Activated CD8-positive, alpha-beta T cell treated with anti-CD3 and anti-CD28 coated beads for 36 hours (primary cell): ENCODE data around the gene PRG2. TPM values are rescaled to one million over a fixed set of nuclear protein-coding genes. Genes with fewer than 3 reads are reported as not detected.

ENCODE experiments used
- ATAC-seq: fragments of 200-7000 bp; cut with Tn5 transposase; one replicate; pipeline ENCODE4 v1.10.0; 2021; ENCODE audit warnings: mild to moderate bottlenecking, moderate library complexity
- CTCF ChIA-PET: fragments of 350-600 bp; sonication (Branson Sonifier 250); formaldehyde crosslinking; loops from one replicate; lab custom pipeline; 2021; ENCODE audit warnings: antibody characterized with exemption; lab: Charles Lee
- POLR2A ChIA-PET: fragments of 350-600 bp; sonication (Branson Sonifier 250); formaldehyde crosslinking; loops from one replicate; lab custom pipeline; 2021; ENCODE audit warnings: antibody characterized with exemption; lab: Charles Lee
- DNase-seq: peaks from one replicate; pipeline ENCODE4 v3.0.0-alpha.2; 2020
- H3K27ac Mint-ChIP-seq: one replicate; pipeline ENCODE4 v1.8.0; 2021; ENCODE audit warnings: mild to moderate bottlenecking, mixed read lengths
- H3K27me3 Mint-ChIP-seq: one replicate; pipeline ENCODE4 v1.8.0; 2021; ENCODE audit warnings: mixed read lengths
- H3K36me3 Mint-ChIP-seq: one replicate; pipeline ENCODE4 v1.8.0; 2021; ENCODE audit warnings: low read depth, mixed read lengths
- H3K4me1 Mint-ChIP-seq: one replicate; pipeline ENCODE4 v1.8.0; 2021; ENCODE audit warnings: low read depth, mixed read lengths
- H3K4me3 Mint-ChIP-seq: one replicate; pipeline ENCODE4 v1.8.0; 2021; ENCODE audit warnings: mild to moderate bottlenecking, moderate library complexity, mixed read lengths
- H3K9me3 Mint-ChIP-seq: one replicate; pipeline ENCODE4 v1.8.0; 2021; ENCODE audit warnings: mixed read lengths
- CTCF ChIP-seq: fragments of 200-600 bp; IDR thresholded peaks from one replicate; pipeline ENCODE4 v1.8.0; 2022; ENCODE audit warnings: antibody characterized with exemption, mild to moderate bottlenecking
- intact Hi-C: fragments of 100-400 bp; cut with micrococcal nuclease; formaldehyde crosslinking; loops from one replicate; pipeline ENCODE4 v1.10.0; 2022
- total RNA-seq, 2 experiments: library from RNA; stranded (reverse); gene quantifications; one replicate each; pipeline ENCODE4 v1.2.3, GENCODE V29; 2021

Gene PRG2
- total RNA-seq, 2 experiments from 2014 or later: 0.43 to 2.3 TPM

GRCh38 chr11:57402188-57403002 is 11.9 kb upstream of the PRG2 start:
- no peak overlapping the region for H3K4me3 Mint-ChIP-seq
- intact Hi-C loops: no loop called here
- ChIA-PET CTCF (interaction anchor here (1.0 to 3.4 kb wide), 4 partner anchors 10 to 55 kb away, joined by 3 to 12 read pairs (median 3); no protein-coding TSS in a partner anchor), POLR2A (interaction anchor here (1.2 to 19.8 kb wide), 6 partner anchors 8 to 21 kb away, joined by 3 to 264 read pairs (median 5); partner anchors contain the start of genes PRG2, PRG3 and SLC43A3)
- no peak overlapping the region for H3K27ac Mint-ChIP-seq
- DNase-seq: no peak
- no peaks in the 10 kb centered on the region for H3K9me3 Mint-ChIP-seq
- H3K4me1 Mint-ChIP-seq: peaks cover 31% of the 10 kb centered on the region
- no peak for TF ChIP-seq CTCF
- peaks cover 30% of the 10 kb centered on the region for H3K36me3 Mint-ChIP-seq
- H3K27me3 Mint-ChIP-seq: no peaks in the 10 kb centered on the region
- no peak for ATAC-seq

- ChIA-PET POLR2A (interaction anchor here (0.9 to 19.8 kb wide), 6 partner anchors 9 to 58 kb away, joined by 3 to 264 read pairs (median 6); partner anchors contain the start of genes PRG2, PRG3 and SLC43A3), CTCF (interaction anchor here (0.6 to 1.0 kb wide), 4 partner anchors 57 to 244 kb away, joined by 3 read pairs; no protein-coding TSS in a partner anchor)
- no peak for TF ChIP-seq CTCF
- peaks cover 8% of the 10 kb centered on the region for H3K36me3 Mint-ChIP-seq
- ATAC-seq (no peak), DNase-seq (no peak)
- H3K27me3 Mint-ChIP-seq: no peaks in the 10 kb centered on the region
- H3K4me3 Mint-ChIP-seq: no peak overlapping the region
- no peak overlapping the region for H3K27ac Mint-ChIP-seq
- H3K4me1 Mint-ChIP-seq: peaks cover 8% of the 10 kb centered on the region
- no peaks in the 10 kb centered on the region for H3K9me3 Mint-ChIP-seq
- intact Hi-C loops: no loop called here
These were observed 9.6 kb upstream of the PRG2 start for GRCh38 chr11:57399972-57400578.

- no peak overlapping the region for H3K27ac Mint-ChIP-seq
- H3K4me1 Mint-ChIP-seq: peaks cover 2% of the 10 kb centered on the region
- H3K9me3 Mint-ChIP-seq: no peaks in the 10 kb centered on the region
- H3K27me3 Mint-ChIP-seq: no peaks in the 10 kb centered on the region
- ATAC-seq: no peak
- peaks cover 2% of the 10 kb centered on the region for H3K36me3 Mint-ChIP-seq
- TF ChIP-seq CTCF: no peak
- no peak overlapping the region for H3K4me3 Mint-ChIP-seq
- ChIA-PET POLR2A (interaction anchor here (2.8 to 19.8 kb wide), 3 partner anchors 9 to 22 kb away, joined by 8 to 264 read pairs (median 30); partner anchors contain the start of genes PRG2 and SLC43A3), CTCF (interaction anchor here (0.6 to 1.0 kb wide), 3 partner anchors 58 to 245 kb away, joined by 3 read pairs; no protein-coding TSS in a partner anchor)
- DNase-seq: no peak
- intact Hi-C loops: no loop called here
These were observed 8.8 kb upstream of the PRG2 start for GRCh38 chr11:57399221-57399620.

- intact Hi-C loops: no loop called here
- POLR2A ChIA-PET: interaction anchor here (1.0 to 19.8 kb wide), 7 partner anchors 7 to 44 kb away, joined by 3 to 264 read pairs (median 3); partner anchors contain the start of gene SLC43A3
- CTCF ChIA-PET: interaction anchor here (1.1 to 2.9 kb wide), 4 partner anchors 52 to 130 kb away, joined by 3 to 13 read pairs (median 4); no protein-coding TSS in a partner anchor
- Mint-ChIP-seq H3K4me3 (no peak overlapping the region), H3K27me3 (no peaks in the 10 kb centered on the region), H3K36me3 (no peaks in the 10 kb centered on the region), H3K4me1 (no peaks in the 10 kb centered on the region), H3K27ac (no peak overlapping the region), H3K9me3 (no peaks in the 10 kb centered on the region)
- DNase-seq: no peak
- TF ChIP-seq CTCF: no peak
- ATAC-seq: no peak
These were observed 7.0 kb upstream of the PRG2 start for GRCh38 chr11:57397394-57397990.
